ENCODE measurements around the gene ZNF654.

DNA sequence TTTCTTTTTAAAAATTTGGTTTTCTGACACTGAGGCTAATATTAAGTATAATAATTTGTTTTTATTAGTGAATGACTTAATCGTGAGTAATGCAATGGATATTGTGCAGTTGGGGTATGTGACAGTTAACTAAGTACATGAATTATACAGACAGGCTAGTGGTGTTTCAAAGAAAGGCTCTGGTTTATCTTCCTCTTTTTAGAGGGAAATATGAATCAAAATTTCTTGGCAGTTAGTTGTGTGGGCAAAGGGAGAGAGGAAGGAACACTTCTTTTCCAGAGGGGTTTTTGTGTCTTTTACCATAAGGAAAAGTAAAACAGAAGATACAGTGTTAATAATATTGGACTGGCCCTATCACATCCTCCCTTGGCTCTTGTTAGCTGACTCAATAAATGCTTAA is 2.7 kb downstream of the ZNF654 start:
- no peak for TF ChIP-seq POLR2A (IDR thresholded peaks at IDR 0.05)
- no peak for TF ChIP-seq CTCF (IDR thresholded peaks at IDR 0.05)
- TF ChIP-seq POLR2AphosphoS5 (IDR thresholded peaks at IDR 0.05): no peak

Data from prostate gland (tissue), 2 donors.